ENCODE measurements around the gene PLD3.
"Not testable (repeated sequence)": the region's sequence is repeated elsewhere in the genome, so short reads cannot be mapped to it uniquely, and the experiment has no call there.

Gene PLD3

DNA sequence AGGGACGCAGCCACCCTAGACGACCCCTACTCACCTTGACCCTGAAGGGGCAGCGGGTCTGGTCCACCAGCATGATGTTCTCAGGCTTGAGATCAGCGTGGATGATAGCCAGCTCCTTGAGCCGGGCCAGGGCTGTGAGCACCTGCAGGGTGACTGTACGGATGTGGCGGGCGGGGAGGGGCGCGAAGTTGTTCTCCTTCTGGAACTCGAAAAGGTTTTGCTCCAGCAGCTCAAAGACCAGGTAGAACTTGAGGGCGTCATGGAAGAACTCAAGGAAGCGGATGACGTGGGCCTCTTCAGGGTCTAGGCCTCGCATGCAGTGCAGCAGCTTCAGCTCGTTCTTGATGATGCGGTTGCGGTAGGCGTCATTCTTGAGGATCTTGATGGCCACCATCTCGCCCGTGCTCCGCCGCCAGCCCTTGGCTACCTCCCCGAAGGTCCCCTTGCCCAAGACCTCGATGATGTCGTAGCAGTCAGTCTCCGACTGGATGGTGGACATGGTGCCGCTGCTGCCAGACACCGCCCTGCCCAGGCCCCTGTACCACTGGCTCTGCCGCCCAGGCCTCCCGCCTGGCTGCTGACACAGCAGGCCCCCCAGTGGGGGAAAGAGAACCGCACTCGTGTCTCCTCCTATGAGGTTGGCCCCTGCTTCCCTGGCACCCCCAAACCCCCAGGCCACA, 41.0 kb downstream of the PLD3 start:
- no peak for DNase-seq (ENCODE audit: low read depth in 2 of 2)

GRCh38 chr19:40390084-40390742, 41.7 kb downstream of the PLD3 start, which contains the start of gene HIPK4:
HIPK4 (minus strand) TSS chr19:40390181; CDS start chr19:40389902, 279 bp downstream.
- no peak for DNase-seq (ENCODE audit: low read depth in 2 of 2)

DNA sequence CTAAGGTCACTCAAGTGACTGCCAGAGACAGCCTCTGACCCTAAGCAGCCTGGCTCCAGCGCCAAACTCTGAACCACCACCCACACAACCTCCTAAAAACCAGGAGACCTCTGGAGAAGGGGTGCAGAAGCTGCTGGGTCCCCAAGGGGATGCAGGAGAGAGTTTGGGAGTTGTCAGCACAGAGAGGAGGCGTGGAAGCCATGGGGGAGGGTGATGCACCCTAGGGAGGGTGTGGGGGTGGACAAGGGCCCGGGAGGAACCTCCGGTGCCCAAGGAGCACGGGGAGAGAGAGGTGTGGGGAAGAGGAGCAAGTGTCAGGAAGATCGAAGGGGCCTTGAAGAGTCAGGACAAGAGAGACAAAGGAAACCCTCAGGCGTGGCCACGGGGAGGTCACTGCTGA, 43.6 kb downstream of the PLD3 start:
- DNase-seq (ENCODE audit: low read depth in 2 of 2): no peak

DNA sequence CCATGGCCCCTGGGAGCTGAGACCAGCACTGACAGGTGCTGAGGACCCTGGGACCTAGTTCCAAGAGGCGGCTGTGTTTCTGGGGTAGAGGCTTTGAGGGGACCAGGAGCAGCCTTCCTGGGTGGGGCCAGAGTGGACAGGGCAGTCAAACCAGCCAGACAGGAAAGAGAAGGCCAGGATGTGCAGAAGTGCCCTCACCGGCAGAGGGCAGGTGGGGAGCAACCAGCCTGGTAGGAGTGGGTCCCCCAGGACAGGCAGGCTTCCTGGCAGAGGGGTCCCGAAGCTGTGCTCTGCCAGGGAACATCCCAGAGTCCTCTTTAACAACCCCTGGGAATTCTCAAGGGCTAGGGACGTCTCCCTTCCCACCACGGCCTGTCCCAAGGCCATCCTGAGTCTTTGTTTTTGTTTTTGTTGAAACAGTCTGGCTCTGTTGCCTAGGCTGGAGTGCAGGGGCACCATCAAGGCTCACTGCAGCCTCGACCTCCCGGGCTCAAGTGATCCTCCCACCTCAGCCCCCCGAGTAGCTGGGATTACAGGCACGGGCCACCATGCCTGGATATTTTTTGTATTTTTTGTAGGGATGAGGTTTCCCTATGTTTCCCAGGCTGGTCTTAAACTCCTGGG, 44.5 kb downstream of the PLD3 start:
- DNase-seq (ENCODE audit: low read depth in 2 of 2): no peak

GRCh38 chr19:40393894-40394815, 45.7 kb downstream of the PLD3 start:
- no peak for DNase-seq (ENCODE audit: low read depth in 2 of 2)

DNA sequence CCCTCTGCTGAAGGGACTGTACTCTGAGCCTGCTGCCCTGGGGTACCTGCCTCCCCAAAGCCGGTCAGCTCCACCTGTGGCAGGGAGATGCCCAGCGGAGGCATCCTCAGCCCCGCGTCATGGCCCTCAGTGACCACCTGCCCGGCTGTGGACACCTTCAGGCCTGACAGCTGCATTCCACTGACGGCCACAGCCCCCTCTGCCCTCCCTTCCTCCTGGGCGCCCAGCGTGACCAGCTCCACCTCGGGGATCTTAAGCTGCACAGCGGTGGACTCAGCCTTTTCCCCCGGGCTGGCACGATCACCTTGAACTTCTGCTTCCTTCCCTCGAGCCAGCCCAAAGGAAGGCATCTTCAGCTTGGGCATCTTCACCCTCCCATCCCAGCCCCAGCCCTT, 46.3 kb downstream of the PLD3 start:
- no peak for DNase-seq (ENCODE audit: low read depth in 2 of 2)

DNA sequence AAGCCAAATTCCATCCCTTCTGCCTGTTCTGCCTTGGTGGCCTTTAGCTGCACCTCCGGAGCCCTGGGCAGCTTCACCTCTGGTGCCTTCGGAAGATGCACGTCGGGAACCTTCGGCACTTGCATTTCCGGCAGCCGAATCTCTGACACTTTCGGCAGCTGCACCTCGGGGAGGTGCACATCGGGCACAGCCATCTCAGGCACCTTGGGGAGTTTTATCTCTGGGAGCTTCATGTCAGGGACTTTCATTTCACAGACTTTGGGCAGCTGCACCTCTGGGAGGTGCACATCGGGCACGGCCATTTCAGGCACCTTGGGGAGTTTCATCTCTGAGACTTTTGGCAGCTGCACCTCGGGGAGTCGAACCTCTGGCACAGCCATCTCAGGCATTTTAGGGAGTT, 47.5 kb downstream of the PLD3 start:
- no peak for DNase-seq (ENCODE audit: low read depth in 2 of 2)

DNA sequence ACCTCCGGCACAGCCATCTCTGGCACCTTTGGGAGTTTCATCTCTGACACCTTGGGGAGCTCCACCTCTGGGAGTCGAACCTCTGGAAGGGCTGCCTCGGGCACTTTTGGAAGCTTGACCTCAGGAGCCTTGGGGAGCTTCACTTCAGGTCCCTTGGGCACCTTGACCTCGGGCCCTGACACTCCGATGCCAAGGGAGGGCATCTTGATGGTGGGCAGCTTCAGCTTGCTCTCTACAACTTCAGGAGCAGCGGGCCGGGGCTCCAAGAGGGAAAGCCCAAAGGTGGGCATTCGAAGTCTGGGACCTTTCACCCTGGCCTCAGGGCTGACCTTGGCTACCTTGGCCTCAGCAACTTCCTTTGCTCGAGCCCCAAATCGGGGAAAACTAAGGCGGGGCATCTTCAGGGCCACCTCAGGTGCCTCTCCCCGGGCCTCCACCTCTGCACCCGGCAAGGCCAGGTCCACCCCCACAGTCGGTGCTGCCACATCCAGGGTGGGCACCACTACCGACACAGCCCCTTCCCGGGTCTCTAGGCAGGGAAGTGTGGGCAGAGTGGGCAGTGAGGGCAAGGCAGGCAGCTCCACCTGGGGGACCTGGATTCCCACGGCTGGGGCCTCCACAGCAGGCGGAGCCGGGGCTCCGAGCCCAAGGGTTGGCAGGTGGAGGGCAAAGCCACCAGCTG, 48.5 kb downstream of the PLD3 start:
- DNase-seq (ENCODE audit: low read depth in 2 of 2): no peak

DNA sequence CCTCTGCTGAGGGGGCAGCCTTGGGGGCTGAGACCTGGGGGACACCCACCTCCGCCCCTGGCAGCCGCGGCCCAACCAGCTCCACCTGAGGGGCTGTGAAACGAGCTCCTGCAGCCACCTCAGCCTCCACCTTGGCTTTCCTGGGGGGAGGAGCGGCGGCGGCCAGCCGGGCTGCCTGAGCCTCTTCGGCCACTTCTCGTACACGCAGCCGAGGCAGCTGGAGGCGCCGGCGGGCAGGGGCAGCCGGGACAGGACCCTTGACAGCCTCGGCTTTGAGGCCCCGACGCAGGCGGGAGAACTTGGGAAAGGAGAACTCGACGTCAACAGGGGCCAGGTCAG, 49.0 kb downstream of the PLD3 start:
- DNase-seq (ENCODE audit: low read depth in 2 of 2): no peak

GRCh38 chr19:40398417-40399131, 50.1 kb downstream of the PLD3 start:
- DNase-seq (ENCODE audit: low read depth in 2 of 2): no peak

DNA sequence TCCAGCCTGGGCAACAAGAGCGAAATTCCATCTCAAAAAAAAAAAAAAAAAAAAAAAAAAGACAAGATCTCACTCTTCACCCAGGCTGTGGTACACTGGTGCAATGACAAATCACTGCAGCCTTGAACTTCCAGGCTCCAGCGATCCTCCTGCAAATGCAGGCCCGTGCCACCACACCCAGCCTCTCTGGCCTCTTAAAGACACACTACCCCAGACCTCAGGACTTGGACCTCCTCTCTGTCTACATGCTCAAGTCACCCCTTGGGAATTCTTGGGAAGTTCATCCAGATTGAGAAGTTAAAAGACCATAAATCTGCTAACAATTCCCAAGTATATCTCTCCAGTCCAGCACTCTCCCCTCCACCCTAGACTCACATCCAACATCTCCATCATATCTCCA, 52.1 kb downstream of the PLD3 start:
- DNase-seq (ENCODE audit: low read depth in 2 of 2): no peak

- peak; percentile 44 to 50 for DNase-seq (ENCODE audit: low read depth in 2 of 2)
Observed at GRCh38 chr19:40403262-40403984, 54.9 kb downstream of the PLD3 start.

DNA sequence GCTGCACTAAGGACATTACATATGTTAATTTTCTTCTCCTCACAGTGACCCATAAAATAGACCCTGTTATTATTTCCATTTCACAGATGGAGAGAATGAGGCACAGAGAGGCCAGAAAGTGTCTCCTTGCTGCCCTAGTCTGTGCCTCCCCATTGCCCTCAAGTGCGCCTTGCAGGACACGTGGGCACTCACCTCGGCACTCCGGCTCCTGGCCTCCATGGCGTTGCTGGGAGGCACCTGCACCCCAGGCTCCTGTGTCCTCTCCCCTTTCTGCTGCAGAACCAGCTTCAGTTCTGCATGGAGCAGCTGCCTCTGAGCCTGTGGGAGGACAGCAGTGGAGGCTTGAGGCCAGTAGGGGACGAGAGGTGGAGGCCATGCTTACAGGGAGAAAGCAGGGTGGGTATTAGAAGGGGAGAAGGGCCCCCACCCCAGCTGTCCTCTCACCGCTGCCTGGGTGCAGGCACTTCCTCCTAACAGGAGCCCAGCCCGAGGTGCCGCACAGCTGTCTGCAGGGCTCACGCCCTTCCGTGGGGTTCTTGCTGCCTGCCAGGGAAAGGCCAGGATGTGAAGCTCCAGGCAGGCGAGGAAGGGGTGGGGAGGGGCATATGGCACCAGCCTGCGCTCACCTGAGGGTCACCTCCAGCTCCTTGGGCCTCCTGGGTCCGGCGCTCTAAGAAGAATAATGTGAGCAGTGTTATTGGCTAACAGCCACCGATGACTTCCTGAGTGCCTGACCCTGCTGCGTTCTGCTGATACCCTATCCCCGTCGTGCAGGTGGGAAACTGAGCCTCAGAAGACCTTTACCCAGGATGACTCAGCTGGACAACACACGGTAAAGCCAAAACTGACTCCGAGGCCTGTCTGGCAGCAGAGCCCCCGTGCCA, 59.5 kb downstream of the PLD3 start:
- DNase-seq (ENCODE audit: low read depth in 2 of 2): no peak

GRCh38 chr19:40408598-40408925, 60.1 kb downstream of the PLD3 start:
- not testable (repeated sequence) for DNase-seq (ENCODE audit: low read depth in 2 of 2)

- DNase-seq (ENCODE audit: low read depth in 2 of 2): no peak
Observed at GRCh38 chr19:40410030-40410389, 61.5 kb downstream of the PLD3 start.

DNA sequence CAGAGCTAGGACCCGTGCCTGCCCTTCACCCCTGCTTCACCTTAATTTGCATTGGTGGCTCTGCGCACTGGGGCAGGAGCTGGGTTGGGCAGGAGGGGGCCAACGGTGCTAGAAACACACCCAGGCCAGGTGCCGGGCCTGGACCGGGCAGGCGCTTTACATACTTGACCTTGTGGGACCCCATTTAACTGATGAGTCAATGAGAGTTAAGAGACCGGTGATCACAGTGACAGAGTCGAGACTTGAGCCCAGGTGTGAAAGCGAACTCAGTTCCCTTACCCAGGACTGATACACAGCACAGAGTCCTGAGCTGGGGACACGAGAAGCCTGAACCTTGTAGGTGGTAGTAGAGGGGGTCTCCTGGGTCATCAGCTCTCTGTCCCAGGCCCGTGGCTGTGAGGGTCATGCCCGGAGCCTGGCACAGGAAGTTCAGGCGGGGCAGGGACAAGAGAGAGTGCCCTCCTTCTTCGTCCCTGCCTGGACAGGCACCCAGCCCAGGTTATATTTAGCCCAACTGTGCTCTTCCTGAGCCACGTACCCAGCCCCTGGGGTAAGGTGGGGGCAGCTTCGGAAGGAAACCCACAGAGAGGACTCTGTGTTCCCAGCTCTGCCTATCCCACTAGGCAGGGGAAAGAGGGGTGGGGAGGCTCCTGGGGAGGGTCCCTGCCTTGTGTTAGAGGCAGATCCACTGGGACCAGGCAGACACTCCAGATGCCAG, 62.8 kb downstream of the PLD3 start:
- DNase-seq (ENCODE audit: low read depth in 2 of 2): no peak

DNA sequence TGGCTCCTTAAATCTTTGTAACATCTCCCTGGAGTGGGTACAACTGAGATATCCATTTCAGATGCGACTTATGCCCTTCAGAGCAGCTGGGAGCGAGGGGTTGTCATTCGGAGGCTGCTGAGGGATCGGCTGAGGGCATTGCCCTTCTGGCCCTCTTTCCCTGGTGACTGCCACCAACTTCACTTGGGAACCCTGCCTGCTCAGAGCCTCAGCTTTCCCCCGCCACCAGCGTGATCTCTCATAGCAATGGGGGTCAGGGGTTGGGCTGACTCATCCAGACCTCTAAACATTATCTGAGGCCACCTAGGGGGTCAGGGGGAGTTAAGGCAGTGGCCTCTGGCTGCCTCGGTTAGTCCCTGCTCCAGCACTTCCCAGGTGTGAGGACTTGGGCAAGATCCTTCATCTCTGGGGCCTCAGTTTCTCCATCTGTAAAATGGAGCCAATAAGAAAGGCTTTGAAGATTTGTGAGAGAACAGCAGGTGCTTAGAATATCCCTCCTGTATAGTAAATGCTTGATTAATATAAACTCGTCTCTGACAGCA, 63.5 kb downstream of the PLD3 start:
- no peak for DNase-seq (ENCODE audit: low read depth in 2 of 2)

DNA sequence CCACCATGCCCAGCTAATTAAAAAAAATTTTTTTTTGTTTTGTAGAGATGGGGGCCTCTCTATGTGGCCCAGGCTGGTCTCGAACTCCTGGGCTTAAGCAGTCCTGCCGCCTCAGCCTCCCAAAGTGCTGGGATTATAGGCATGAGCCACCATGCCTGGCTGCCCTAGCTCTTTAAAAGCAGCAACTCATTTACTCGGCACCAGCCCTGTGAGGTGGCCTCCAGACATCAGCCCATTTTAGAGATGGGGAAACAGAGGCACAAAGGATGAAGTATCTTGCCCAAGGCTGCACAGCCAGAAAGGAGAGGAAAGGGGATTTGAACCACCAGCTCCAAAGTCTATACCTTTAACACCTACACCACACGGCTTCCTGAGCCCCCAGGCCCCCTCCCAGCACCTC, 64.4 kb downstream of the PLD3 start:
- no peak for DNase-seq (ENCODE audit: low read depth in 2 of 2)

All from fibroblast of skin of left biceps (primary cell).